ENCODE results near the gene RBBP8. TPM values are rescaled to one million over a fixed set of nuclear protein-coding genes. Genes with fewer than 3 reads are reported as not detected.

RBBP8 gene
- total and polyA plus RNA-seq, 2 donors (not counting 3 experiments of a cell fraction or from before 2014, with no cell fraction given): 3.0 to 13.5 TPM

DNA sequence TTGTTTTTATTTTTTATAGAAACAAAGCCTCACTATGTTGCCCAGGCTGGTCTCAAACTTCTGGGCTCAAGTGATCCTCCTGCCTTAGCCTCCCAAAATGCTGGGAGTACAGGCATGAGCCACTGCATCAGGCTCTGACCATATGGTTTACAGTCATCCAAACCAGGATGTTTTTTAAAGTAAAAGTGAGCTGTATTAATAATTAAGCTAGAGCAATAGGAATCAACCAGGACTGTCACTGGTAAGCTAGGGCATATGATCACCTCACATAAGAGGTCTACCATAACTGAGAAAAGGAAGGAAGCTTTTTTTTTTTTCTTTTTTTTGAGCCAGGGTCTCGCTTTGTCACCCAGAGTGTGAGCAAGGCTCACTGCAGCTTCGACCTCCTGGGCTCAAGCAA is 8.5 kb upstream of the RBBP8 start:
- no peak overlapping the region for H2AFZ ChIP-seq (ENCODE audit: low read depth, low read length)
- H3K9me3 ChIP-seq (replicated peaks; ENCODE audit: control insufficient read depth, insufficient read depth, low read length): no peaks in the 10 kb centered on the region
- H3K27ac ChIP-seq (ENCODE audit: insufficient read depth, low read depth, low read length): no peak overlapping the region
- CTCF ChIA-PET: interaction anchor here (0.6 to 5.4 kb wide), 6 partner anchors 36 to 126 kb away, joined by 3 to 43 read pairs (median 3); no protein-coding TSS in a partner anchor
- H3K4me2 ChIP-seq (ENCODE audit: insufficient read depth, low read length): no peak overlapping the region
- no peaks in the 10 kb centered on the region for H3K36me3 ChIP-seq (ENCODE audit: control insufficient read depth in 2 of 2, extremely low read depth in 1 of 2, insufficient read depth in 2 of 2, low read length in 2 of 2)
- DNase-seq (ENCODE audit: low read depth, low spot score) (no peak), FAIRE-seq (no peak)
- H3K9me1 ChIP-seq (replicated peaks; ENCODE audit: control insufficient read depth, extremely low read depth, insufficient read depth, low read length): no peaks in the 10 kb centered on the region
- no peak overlapping the region for H3K4me3 ChIP-seq (replicated peaks in 1 of 3; ENCODE audit: insufficient read depth in 1 of 3, low read depth in 1 of 3, low read length in 3 of 3)
- TF ChIP-seq POLR2AphosphoS5 (IDR thresholded peaks at IDR 0.05; ENCODE audit: insufficient read depth, low read depth, low read length) (no peak), GATA2 (IDR thresholded peaks at IDR 0.05; ENCODE audit: insufficient read depth, insufficient read length, low read depth, low read length) (no peak), FOS (IDR thresholded peaks at IDR 0.05; ENCODE audit: borderline replicate concordance, insufficient read depth, low read length) (no peak), JUN (IDR thresholded peaks at IDR 0.05; ENCODE audit: borderline replicate concordance, insufficient read depth, insufficient read length, low read depth) (no peak), MYC (IDR thresholded peaks at IDR 0.05; ENCODE audit: low read depth, low read length) (no peak), POLR2A (IDR thresholded peaks at IDR 0.05; ENCODE audit: low read depth, low read length) (no peak), EZH2 (IDR thresholded peaks at IDR 0.05; ENCODE audit: borderline replicate concordance, low read depth, low read length, severe bottlenecking) (no peak)
- TF ChIP-seq, protein P1, sequence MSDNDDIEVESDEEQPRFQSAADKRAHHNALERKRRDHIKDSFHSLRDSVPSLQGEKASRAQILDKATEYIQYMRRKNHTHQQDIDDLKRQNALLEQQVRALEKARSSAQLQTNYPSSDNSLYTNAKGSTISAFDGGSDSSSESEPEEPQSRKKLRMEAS (IDR thresholded peaks at IDR 0.05; ENCODE audit: insufficient read depth, insufficient read length): no peak
- TF ChIP-seq, protein P2, sequence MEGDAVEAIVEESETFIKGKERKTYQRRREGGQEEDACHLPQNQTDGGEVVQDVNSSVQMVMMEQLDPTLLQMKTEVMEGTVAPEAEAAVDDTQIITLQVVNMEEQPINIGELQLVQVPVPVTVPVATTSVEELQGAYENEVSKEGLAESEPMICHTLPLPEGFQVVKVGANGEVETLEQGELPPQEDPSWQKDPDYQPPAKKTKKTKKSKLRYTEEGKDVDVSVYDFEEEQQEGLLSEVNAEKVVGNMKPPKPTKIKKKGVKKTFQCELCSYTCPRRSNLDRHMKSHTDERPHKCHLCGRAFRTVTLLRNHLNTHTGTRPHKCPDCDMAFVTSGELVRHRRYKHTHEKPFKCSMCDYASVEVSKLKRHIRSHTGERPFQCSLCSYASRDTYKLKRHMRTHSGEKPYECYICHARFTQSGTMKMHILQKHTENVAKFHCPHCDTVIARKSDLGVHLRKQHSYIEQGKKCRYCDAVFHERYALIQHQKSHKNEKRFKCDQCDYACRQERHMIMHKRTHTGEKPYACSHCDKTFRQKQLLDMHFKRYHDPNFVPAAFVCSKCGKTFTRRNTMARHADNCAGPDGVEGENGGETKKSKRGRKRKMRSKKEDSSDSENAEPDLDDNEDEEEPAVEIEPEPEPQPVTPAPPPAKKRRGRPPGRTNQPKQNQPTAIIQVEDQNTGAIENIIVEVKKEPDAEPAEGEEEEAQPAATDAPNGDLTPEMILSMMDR (IDR thresholded peaks at IDR 0.05; ENCODE audit: extremely low read depth in 1 of 2, insufficient read depth in 1 of 2, low read depth in 1 of 2, low read length in 2 of 2): no peak
- no peaks in the 10 kb centered on the region for H4K20me1 ChIP-seq (replicated peaks; ENCODE audit: control insufficient read depth, extremely low read depth, insufficient read depth, low read length)
- no TSS peak for BruUV-seq (replicated peaks)
- intact Hi-C loops (cut with micrococcal nuclease) (no loop called here), dilution Hi-C loops (cut with MboI; ENCODE audit: extremely low pct_ligation_motif_present, low sequenced_read_pairs) (no loop called here)
- POLR2A ChIA-PET: no interaction called here
- no peaks in the 10 kb centered on the region for H3K79me2 ChIP-seq (ENCODE audit: control insufficient read depth, insufficient read depth, low read length)
- no peaks in the 10 kb centered on the region for H3K4me1 ChIP-seq (ENCODE audit: control insufficient read depth, extremely low read depth, insufficient read depth, low read length)
- no peaks in the 10 kb centered on the region for H3K27me3 ChIP-seq (ENCODE audit: control insufficient read depth in 2 of 2, insufficient read depth in 2 of 2, low read length in 2 of 2)
- no peak overlapping the region for H3K9ac ChIP-seq (replicated peaks; ENCODE audit: extremely low read depth, insufficient read depth, low read length)
